HL-60/S4 treated with retinoic acid at 250 ng/mL for 4 days and 3 days (cell line): ENCODE results near the gene MGST1.

ENCODE experiments used
- in situ Hi-C: fragments of 300-500 bp; cut with MboI; formaldehyde crosslinking; loops from 2 replicates; pipeline ENCODE4 v1.7.0; 2022; ENCODE audit warnings: low sequenced_read_pairs

MGST1 gene

GRCh38 chr12:16347391-16348298 is at the start of gene MGST1:
MGST1 (plus strand) TSS chr12:16347645; CDS start chr12:16354253, 6,608 bp downstream.
- in situ Hi-C loops: no loop called here

GRCh38 chr12:16299403-16299802 is 48.0 kb upstream of the MGST1 start:
- in situ Hi-C loops: no loop called here

- in situ Hi-C loops: no loop called here
These were observed 47.3 kb upstream of the MGST1 start for GRCh38 chr12:16300122-16300521.

GRCh38 chr12:16300736-16301135 is 46.7 kb upstream of the MGST1 start:
- in situ Hi-C loops: no loop called here

GRCh38 chr12:16303939-16304338 is 43.5 kb upstream of the MGST1 start:
- in situ Hi-C loops: no loop called here

GRCh38 chr12:16307856-16308475 is 39.5 kb upstream of the MGST1 start:
- in situ Hi-C loops: no loop called here

GRCh38 chr12:16310934-16311333 is 36.5 kb upstream of the MGST1 start:
- in situ Hi-C loops: no loop called here

- in situ Hi-C loops: no loop called here
These were observed 24.4 kb upstream of the MGST1 start for GRCh38 chr12:16323010-16323409.

- in situ Hi-C loops: no loop called here
These were observed 23.8 kb upstream of the MGST1 start for GRCh38 chr12:16323638-16324037.

- in situ Hi-C loops: no loop called here
These were observed 23.2 kb upstream of the MGST1 start for GRCh38 chr12:16324272-16324671.

- in situ Hi-C loops: no loop called here
These were observed 22.7 kb upstream of the MGST1 start for GRCh38 chr12:16324772-16325171.

- in situ Hi-C loops: no loop called here
These were observed 22.0 kb upstream of the MGST1 start for GRCh38 chr12:16325426-16325825.

GRCh38 chr12:16327963-16328362 is 19.5 kb upstream of the MGST1 start:
- in situ Hi-C loops: no loop called here

- in situ Hi-C loops: no loop called here
These were observed 17.9 kb upstream of the MGST1 start for GRCh38 chr12:16329594-16329993.

- in situ Hi-C loops: no loop called here
These were observed 16.9 kb upstream of the MGST1 start for GRCh38 chr12:16330560-16330959.

- in situ Hi-C loops: no loop called here
These were observed 15.4 kb upstream of the MGST1 start for GRCh38 chr12:16331998-16332397.

- in situ Hi-C loops: no loop called here
These were observed 11.6 kb upstream of the MGST1 start for GRCh38 chr12:16335838-16336237.

- in situ Hi-C loops: no loop called here
These were observed 3.2 kb upstream of the MGST1 start for GRCh38 chr12:16344269-16344668.

GRCh38 chr12:16345105-16345504 is 2.3 kb upstream of the MGST1 start:
- in situ Hi-C loops: no loop called here

- in situ Hi-C loops: no loop called here
These were observed 487 bp upstream of the MGST1 start for GRCh38 chr12:16346958-16347357.

- in situ Hi-C loops: no loop called here
These were observed 1.1 kb downstream of the MGST1 start for GRCh38 chr12:16348435-16349130.

GRCh38 chr12:16349131-16349460 is 1.7 kb downstream of the MGST1 start:
- in situ Hi-C loops: no loop called here
